GM21786 (cell line): Measurements from ENCODE around the gene MCC.

Source experiments
- ATAC-seq: cut with Tn5 transposase; IDR thresholded peaks from one replicate; pipeline ENCODE4 v1.9.1; 2021; ENCODE audit not compliant: unreplicated experiment

Gene MCC

DNA sequence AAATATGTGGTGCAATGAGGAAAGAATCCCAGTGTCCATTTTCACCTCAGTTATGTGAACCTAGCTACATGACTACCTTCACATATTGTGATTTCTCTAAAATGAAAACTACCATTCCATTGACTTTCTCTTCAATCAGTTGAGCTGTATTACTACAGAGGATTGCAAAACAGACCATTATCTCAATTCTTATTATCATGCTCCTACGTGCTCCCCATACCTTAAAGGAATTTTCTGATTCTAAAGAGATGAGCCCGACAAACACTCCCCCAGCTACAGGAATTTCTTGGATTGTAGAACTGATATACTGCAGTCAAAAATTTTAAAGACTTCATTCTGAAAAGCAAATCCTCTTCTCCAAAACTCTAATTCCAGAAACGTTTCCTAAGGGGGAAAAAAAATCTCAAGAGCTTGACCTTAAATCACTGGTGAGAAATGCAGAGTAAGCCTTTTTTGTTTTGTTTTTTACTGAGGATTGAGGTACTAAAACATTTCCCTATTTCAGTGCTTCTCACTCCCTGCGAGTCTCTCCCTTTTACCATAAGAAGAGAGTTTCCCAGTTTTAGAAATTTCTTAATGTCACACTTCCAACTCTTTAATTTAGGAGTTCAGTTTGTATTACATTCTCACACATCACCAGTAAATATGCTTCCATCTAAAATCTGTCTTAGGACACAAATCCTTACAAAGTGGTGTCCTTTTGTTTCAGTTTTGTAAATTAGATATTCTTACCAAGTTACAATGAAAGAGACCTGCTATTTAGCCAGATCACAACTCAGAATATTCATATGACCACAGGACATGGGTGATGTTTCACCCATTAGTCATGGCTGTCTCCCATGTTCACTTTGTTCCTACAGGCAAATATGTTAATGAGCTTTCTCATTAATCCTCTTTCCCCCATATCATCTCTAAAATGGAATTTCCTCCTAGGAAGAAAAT lies 257.3 kb downstream of the MCC start:
- ATAC-seq: no peak

DNA sequence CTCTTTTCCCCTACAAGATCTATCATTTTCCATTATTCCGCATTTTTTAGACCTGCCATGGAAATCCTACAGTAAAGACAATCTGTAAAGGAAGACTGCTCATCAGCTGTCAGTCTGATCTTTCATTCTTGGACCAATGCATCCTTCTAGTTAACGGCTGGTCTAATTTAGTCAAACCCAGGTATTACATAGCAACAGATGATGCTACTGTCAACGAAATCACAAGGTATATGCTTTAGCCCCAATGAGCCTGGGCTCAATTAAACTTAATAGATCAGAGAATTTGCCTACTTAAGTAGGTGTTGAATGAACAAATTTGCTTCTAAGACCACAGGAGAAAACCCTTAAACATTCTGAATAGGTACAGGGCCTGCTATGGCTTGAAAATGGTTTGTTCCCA lies 260.5 kb downstream of the MCC start:
- no peak for ATAC-seq

DNA sequence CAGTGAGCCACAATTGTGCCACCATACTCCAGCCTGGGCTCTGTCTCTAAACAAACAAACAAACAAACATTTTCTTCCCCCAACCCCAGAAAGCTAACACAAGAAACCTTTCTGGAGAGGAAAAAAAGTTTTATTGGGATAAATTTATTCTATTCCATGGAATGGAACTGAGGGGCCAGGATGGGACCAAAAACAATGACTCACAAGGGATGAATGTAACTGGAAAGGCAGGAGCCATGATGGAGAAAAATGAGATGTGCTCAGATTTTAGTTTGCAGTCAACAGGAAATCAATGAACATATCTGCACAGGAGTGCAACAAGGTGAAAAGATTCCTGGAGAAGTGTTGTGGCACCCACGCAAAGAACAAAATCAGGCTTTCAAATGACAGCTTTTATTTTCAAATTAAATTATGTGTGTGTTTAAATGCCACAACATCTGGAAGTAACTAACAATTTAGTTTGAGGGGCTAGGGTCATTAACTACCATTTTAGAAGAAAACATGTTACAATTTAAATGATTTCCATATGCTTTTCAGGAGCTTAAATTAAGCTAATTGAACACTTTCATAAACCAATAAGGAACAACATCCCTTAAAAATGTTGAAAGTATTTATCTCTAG lies 262.0 kb downstream of the MCC start:
- ATAC-seq: no peak

DNA sequence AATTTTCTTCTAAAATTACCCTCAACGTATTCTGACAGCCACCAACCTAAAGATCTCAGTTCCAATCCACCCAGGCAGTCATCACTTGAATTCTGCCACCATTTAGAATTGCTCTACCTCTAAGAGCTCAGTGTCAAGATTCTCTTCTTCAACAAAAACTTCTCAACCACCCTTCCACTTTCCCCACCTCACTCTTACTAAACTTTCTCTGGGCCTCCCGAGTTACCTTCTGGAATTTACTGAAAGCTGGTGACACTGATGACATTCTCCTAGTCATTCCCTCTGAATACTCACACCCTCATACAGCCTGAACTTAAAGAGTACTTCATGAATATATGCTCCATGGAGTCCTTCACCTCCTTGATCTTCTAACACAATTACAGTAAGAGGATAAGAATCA lies 263.0 kb downstream of the MCC start:
- no peak for ATAC-seq

DNA sequence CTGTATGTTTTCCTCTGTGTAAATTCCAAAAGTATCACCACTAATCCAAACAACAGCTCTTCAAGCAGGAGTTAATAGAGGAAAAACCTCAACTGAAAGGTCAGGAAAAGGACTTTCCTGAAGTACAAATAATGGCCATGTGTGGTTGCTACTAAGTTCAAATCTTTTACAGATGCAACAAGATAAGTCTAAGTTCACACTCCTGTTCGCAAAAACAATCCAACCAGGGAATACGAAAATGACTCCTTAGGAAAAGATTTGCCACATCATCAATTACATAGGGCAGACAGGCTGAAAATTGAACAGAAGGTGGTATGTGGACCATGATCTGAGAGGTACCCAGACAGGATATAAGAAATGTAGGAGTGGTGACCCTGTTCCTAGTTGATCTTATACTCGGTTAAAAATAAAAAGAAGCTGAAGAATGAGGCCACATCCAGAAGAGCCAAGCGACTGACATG lies 263.6 kb downstream of the MCC start:
- ATAC-seq: no peak

DNA sequence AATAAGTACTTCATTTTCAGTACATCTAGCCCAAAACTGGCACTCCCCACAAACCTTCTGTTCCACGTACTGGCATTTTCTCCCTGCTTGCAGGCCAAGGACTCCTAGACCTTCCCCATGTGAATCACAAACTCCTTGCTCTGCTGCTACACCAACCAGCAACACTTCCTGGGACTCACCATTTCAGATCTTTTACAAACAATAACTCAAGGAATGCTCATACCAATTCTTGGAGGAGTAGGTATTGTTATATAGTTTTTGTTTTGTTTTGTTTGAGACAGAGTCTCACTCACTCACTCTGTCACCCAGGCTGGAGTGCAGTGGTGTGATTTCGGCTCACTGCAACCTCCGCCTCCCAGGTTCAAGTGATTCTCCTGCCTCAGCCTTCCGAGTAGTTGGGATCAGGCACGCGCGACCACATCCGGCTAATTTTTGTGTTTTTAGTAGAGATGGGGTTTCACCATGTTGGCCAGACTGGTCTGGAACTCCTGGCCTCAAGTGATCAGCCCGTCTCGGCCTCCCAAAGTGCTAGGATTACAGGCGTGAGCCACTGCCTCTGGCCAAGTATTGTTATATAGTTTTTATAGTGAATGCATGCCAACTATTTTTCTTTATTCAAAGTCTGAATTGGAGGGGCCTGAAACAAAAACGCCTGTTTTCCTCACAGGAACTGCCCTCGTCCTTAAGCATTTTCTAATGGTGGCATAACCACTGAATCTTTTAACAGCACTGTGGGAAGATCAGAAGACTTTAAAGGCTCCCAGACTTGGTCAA lies 264.2 kb downstream of the MCC start:
- no peak for ATAC-seq

DNA sequence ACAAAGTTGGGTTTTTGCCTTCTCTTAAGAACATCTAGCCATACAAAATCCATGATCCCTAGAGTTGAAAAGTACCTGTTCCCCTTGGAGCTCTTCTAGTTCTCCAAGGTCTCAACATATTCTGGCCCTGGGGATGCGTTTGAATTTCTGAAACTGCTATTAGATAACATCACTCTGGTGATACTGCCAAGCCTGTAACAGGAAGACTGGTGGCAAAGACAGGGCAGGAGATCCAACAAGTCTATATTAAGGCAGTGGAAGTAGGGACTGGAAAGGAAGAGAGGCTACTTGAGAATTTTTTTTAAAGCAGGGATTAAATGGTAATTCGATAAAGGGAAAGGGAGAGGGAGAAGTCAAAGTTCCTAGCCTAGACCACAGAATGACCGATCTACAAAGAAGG lies 264.9 kb downstream of the MCC start:
- ATAC-seq: no peak

DNA sequence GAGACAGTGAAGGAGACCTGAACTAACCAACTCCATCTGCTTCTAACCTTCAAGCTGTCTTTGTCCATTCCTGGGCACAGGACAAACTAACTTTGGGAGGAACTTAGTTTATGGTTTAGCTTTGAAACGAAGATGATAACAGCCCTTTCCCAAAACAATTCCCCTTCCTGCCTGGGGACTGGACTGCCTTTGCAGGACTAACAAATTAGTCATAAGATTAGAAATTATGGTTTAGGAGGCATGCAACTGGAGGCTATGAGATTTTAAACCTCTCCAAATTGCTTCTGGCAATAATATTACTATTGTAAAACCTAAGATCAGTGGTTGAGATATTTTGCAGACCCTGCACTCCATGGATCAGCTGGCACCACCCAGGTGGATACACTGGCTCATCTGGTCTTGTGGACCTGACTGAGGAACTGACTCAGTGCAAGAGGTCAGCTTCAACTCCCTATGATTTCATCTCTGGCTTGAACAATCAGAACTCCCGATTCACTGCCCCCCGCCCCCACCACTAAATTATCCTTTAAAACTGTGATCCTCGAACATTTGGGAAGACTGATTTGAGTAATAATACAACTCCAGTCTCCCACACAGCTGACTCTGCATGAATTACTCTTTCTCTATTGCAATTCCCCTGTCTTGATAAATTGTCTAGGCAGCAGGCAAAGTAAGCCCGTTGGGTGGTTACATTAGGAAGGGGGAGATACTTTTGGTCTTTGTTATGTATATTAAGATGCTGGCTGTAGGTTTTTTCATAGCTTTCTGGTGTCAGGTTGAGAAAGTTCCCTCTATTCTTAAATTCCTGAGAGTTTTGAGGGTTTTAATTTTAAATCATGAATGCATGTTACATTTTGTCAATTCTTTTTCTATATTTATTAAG lies 266.7 kb downstream of the MCC start:
- ATAC-seq: no peak

DNA sequence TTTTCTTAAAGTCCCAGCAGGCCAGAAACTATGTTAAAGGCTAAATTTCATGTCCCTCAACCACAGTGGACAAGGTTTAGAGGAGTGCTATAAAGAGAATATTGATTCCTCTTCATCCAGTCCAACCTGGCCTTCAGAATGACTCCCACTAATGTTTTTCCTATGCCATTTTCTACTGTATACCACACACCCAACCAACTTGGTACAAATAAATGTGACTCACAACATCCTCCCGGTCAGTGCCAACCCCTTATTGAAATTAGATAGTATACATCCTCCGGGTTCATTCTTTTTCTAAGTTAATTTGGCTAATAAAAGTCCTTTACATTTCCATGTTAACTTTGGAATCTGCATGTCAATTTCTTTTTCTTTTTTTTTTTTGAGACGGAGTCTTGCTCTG lies 268.6 kb downstream of the MCC start:
- ATAC-seq: no peak

DNA sequence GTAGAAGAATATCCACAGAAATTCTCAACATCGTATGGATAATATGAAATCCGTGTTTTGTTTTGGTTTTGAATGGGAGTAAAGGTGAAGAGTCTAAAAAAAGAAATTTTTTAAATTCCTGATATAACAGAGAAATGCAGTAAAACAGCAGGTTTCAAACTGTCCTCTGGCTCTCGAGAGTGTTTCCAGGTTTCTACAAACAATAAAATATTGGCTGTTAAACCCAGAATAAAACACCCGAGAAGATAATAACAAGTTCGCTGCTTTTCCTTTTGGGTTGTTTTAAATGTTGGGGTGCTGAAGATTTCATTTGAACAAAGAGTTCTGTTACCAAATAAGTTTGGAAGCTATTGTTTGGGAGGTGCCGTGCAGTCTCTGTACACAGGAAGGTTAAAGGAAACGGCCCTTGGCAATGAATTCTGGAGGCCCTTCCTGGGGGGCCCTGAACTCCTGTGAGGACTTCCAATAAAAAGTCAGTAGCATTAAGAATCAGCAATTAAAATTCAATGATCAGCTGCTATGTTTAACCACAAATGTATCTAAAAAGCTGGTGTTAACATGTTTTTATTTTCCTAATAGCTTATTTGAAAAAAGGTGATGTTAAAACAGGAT lies 269.2 kb downstream of the MCC start:
- ATAC-seq: no peak

DNA sequence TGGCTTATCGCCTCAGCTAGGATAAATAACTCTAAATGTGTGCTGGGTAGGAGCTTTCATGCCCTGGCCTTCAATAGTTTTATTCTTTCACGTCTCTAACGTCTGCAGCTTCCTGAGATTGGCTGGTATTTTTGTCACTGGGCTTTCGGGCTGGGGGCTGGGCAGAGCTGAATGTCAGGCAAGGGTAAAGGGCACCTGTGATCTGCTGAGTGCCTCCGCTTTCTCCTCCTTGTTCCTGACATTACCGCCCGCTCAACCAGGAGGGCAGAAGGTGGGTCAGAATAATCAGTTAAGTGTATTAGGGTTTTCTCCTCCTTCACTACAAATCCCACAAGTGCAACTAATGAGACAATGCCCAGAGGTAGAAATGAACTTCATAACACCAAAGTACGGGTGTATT lies 270.1 kb downstream of the MCC start:
- no peak for ATAC-seq

DNA sequence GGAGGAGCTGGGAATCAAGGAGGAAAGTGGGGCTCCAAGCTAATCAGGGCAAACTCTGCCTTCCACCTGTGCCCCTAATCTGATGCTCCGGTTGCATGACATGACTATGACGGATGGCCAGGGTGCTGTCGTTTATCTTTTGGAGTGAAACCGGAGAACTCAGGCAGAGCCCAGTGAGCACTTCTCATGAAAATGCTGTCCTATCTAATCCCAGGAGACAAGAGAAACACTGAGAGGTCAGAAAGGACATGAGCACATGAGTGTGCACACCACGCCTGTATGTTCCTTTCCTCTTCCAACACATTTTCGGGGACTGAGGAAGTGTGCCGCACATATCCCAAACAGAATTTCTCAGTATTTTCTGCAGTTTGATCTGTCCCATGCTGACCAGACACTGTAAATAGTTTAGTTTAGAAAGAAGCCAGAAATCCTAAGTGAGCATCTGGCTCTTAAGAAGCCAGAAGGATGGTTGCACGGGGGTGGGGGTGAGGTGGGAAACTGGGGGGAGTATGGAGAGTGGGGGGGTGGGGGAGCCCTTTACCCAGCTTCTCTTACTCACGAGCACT lies 270.6 kb downstream of the MCC start:
- ATAC-seq: no peak

DNA sequence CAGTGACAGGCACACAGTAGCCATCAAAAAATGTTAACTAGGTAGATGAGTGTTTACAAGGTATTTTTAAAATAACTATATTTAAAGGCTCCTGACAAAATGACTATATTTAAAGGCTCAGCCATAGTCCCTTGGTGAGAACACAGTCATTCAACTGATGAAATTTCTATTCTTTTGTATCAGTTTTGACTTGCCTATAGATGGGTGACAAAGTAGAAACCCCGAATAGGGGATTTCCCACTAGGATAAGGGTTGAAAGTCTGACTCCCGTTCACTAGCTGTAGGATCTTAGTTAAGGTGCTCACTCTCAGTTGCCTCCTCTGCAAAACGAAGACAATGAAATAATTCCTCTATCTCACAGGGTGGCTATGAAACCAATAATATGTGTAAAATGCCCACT lies 271.7 kb downstream of the MCC start:
- ATAC-seq: no peak

DNA sequence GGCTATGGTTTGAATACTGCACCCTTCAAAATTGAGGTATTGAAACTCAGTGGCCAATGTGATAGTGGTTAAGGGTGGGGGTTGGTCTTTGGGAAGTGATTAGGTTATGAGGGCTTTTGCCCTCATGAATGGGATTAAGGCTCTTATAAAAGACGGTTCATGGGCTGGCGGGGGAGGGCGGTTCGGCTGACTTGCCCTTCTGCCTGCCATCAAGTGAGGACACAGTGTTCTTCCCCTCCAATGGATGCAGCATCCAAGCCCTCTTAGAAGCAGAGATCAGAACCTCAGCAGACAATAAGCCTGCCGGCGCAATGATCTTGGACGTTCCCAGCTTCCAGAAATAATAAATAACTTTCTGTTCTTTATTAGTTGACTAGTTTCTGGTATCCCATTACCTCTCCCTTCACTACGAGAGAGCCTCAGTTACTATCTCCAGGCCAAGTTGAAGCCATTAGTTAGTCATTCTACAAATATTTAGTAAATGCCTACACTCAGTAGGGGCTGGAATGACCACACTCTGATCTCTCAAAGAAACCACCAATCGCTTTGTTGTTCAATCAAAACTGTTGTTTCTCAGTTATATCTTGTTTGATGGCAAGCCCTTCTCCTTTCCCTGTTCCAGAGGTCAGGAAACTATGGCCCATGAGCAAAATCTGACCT lies 272.7 kb downstream of the MCC start:
- no peak for ATAC-seq

DNA sequence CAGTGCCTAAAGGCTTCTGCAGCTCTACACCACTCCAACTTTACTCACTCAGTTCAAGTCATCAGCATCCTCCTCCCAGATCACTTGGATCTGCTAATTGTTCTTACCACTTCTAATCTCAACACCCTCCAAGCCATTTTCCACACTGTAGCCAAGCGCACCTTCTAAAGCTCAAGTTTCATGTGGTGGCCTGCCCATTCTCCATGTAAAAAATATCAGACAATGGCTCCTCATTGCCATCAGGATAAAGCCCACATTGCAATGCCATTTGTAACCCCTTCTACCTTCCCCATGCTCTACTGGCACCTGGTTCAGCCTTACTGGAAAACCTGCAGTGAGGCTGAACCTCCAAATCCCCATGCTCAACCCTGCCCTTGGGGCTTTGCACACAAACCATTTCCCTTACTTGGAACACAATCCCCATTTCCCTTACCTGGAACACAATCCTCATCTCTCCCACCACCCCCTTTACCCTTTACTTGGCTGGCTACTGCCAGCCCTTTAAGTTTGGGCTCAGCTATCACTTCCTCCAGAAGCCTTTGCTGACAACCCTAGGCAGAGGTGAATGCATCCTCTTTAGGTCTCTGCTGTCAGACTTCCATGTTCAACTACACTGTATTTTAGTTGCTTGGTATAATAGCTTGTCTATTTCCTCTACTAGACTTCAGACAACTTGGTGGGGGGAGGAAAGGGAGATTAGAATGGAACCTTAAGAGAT lies 273.5 kb downstream of the MCC start:
- no peak for ATAC-seq

DNA sequence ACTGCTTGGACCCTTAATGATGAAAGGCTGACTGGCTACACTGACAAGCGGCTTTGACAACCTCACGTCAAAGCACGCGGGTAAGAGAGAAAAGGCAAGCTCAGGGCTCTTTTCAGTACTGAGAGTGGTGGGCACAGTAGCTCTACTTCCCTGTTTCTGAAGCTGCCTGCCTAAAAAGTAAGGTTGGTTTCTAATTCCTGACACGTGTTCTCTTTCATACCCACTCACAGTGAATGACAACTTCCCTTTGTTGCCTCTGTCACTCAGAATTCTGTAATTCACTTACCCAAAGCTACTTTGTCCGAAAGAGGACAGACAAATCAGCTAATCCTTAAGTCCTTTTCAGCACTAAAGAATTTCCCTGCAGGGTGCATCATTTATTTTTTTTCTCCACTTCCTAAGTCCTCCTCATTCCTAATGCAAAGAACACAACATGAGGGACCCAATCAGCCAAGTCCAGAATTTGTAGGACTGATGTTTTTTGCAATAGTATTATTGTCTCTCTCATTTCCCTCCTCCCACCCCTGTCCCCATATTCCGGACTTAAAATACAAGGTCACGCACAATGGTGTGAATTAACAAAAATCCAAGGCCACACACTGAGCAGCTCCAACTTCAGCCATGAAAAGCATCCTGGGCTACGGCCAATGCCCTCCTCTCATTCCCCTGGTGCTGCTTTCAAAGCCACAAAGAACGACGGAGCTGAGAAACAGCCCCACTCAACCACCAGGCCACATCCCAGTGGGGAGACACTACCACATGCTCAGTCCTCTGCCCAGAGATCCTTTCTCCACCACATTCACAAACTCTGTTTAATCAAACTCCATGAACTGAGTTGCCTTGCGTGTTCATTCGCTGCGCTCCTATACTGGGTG lies 274.5 kb downstream of the MCC start:
- no peak for ATAC-seq

DNA sequence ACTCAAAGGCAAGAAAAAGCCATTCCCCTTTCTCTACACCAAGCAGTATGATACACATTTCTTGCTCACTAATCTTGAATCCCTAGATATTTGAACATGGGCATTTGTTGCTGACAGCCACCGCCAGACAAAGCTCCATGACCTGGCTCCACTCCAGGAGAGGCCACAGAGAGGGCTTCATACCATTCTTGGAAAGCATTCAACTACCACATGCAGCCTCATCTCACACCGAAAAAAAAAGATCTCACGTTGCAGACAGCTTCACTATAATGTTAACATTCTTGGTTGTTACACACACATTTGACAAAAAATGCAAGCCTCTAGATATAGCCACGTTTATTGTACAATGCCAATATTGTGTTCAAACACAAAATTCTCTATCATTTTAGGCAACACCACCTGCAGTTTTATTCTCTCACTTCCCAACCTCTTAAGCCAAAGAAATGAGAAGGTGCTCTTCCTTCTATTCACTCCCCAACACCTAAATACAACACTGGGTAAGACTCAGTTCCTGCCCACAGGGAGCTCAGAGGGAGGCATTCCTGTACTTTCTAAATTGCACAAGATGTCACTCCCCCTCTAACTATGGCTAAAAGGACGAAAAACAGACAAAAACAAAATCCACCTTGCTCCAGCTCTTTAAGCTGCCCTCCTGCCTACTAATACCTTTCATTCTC lies 275.9 kb downstream of the MCC start:
- ATAC-seq: no peak
